B cell (primary cell): ENCODE data around the gene PRICKLE2.

Experiments
- CTCF ChIP-seq: fragments of 200-600 bp; IDR thresholded peaks from one replicate; pipeline ENCODE4 v1.8.0; 2022; ENCODE audit warnings: antibody characterized with exemption, mild to moderate bottlenecking
- EZH2 ChIP-seq: IDR thresholded peaks from 2 replicates; pipeline ENCODE4 v1.6.1; 2012; ENCODE audit warnings: borderline replicate concordance, low read depth, mild to moderate bottlenecking, moderate library complexity, low read length; ENCODE audit not compliant: insufficient read depth, poor library complexity, severe bottlenecking

DNA sequence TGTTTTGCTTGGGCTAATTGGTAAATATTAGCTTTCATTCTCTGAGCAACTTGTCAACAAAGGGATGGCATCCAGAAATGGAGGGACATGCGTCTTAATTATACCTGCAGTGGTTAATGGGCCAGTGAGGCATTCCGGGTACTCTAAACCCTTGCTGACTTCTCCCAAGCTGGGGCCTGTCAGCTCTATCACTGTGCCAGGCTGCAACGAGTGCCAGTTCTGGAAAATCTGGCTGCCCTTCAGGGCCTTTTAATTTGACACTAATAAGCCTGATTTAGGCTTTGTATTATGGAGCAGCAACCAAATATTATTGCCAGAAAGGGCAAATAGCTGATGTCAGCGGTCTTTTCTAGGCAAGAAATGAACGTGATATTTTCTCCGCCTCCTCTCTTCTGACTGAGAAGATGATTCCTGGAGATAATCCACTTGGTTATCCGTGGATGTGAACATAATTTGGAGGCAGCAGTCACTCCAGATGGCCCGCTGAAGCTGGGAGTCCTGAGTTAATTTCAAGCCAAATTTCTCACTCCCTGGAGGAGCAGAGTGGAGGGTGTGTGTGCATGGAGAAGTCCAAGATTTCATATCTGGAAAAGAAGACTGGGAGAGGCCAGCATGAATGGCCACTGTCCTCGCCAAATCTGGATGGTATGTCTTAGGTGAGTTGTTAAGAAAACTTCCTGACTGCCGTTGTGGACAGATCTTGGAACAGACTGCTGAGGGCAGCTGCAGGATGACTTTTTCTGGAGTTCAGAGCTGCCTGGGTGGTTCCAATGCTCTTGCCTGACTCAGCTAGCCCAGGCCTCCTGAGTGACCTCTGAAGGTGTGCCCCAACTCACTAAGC is 157.5 kb downstream of the PRICKLE2 start:
- no peak for TF ChIP-seq CTCF
- no peak for TF ChIP-seq EZH2
